GM06990 (cell line): ENCODE results near the gene ZNF263.
"Not testable (repeated sequence)": the region's sequence is repeated elsewhere in the genome, so short reads cannot be mapped to it uniquely, and the experiment has no call there.

ENCODE experiments used
- DNase-seq: peaks from one replicate; pipeline ENCODE4 v3.0.0-alpha.2; 2011; ENCODE audit not compliant: insufficient read length; ENCODE audit errors: extremely low read depth
- H3K27me3 ChIP-seq: replicated peaks from 2 replicates; pipeline ENCODE4 v1.6.0; 2011; ENCODE audit warnings: low read length; ENCODE audit not compliant: control insufficient read depth, insufficient read depth
- H3K36me3 ChIP-seq: 2 replicates; pipeline ENCODE4 v1.5.1; 2011; ENCODE audit warnings: low read length; ENCODE audit not compliant: control insufficient read depth, insufficient read depth
- H3K4me3 ChIP-seq: replicated peaks from 2 replicates; pipeline ENCODE4 v1.5.1; 2011; ENCODE audit warnings: low read depth, mild to moderate bottlenecking, control low read depth, low read length
- TF ChIP-seq, protein P1 (sequence below): IDR thresholded peaks from 2 replicates; pipeline ENCODE4 v1.5.1; 2011; ENCODE audit warnings: low read length, control low read depth, mild to moderate bottlenecking, inconsistent platforms; ENCODE audit not compliant: insufficient read depth, poor library complexity, severe bottlenecking

The ZNF263 gene

DNA sequence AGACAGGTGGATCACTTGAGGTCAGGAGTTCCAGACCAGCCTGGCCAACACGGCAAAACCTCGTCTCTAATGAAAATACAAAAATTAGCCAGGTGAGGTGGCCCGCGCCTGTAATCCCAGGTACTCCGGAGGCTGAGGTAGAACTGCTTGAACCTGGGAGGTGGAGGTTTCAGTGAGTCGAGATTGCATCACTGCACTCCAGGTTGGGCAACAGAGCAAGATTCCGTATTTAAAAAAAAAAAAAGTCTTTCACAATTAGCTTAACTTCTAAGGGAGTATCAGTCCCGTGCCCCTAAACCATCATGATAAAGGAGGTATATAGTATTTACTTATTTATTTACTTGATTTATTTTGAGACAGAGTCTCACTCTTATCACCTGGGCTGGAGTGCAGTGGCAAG, 23.5 kb upstream of the ZNF263 start:
- Histone ChIP-seq H3K27me3 (no peaks in the 10 kb centered on the region), H3K4me3 (no peak overlapping the region), H3K36me3 (no peaks in the 10 kb centered on the region)
- no peak for DNase-seq
- TF ChIP-seq, protein P1, sequence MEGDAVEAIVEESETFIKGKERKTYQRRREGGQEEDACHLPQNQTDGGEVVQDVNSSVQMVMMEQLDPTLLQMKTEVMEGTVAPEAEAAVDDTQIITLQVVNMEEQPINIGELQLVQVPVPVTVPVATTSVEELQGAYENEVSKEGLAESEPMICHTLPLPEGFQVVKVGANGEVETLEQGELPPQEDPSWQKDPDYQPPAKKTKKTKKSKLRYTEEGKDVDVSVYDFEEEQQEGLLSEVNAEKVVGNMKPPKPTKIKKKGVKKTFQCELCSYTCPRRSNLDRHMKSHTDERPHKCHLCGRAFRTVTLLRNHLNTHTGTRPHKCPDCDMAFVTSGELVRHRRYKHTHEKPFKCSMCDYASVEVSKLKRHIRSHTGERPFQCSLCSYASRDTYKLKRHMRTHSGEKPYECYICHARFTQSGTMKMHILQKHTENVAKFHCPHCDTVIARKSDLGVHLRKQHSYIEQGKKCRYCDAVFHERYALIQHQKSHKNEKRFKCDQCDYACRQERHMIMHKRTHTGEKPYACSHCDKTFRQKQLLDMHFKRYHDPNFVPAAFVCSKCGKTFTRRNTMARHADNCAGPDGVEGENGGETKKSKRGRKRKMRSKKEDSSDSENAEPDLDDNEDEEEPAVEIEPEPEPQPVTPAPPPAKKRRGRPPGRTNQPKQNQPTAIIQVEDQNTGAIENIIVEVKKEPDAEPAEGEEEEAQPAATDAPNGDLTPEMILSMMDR, result no peak

DNA sequence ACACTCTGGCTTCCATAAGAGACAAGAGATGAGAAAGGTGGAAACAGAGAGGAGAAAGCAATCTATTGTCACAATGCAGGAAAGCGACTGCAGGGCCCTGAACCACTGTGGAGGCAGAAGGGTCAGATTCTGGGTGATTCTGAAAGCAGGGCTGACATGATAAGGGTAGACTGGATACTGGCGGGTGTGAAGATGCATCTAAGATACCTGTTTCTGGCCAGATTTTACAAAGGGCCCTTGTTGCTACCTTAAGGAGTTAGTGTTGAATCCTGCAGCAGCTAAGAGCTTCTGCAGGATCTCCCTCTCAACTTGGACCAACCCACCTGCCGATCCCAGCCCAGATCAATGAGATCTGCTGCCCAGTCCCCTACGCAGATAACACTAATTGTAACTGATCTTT, 20.8 kb upstream of the ZNF263 start:
- Histone ChIP-seq H3K27me3 (no peaks in the 10 kb centered on the region), H3K36me3 (peaks cover 2% of the 10 kb centered on the region), H3K4me3 (no peak overlapping the region)
- no peak for DNase-seq
- TF ChIP-seq, protein P1, result no peak

DNA sequence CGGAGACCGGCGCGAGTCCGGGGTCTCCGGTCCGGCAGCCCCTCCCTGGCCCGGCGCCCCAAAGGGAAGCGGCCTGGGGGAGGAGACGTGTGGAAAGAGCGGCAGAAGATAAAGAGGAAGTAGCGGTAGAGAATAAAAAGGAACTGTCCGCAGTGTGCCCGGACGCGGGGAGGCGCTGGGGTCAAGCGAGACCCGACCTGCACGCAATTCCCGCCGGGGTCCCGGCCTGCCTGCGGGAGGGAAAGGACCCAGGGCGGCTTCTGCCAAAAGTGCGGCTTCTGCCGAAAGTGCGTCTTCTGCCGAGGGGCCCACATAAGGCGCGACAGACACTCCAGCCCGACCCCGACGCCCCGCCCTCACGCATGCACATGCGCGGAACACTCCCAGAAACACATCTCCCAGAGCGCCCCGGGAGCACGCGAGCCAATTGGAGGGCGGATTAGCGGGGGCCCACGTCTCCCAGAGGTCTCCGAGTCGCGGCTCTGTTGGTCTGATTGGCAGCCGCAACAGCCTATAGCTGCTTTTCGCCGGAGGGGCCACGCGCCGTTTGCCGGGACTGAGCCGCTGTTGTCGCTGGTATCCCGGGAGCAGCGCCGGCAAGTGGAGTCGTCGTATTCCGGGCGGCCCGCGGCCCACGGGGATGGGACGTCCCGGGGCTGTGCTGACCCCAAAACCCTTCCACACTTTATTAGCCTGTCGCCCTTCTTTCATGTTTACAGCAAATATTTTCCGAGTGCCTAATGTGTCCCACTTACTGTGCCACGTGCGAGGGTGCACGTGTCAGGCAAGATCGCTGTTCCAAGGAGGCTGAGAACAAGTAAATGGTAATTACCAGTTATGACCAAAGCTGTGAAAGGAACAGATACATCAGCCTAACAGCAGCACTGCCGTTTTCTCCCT, 18.9 kb upstream of the ZNF263 start:
- peak; percentile 96 for DNase-seq

DNA sequence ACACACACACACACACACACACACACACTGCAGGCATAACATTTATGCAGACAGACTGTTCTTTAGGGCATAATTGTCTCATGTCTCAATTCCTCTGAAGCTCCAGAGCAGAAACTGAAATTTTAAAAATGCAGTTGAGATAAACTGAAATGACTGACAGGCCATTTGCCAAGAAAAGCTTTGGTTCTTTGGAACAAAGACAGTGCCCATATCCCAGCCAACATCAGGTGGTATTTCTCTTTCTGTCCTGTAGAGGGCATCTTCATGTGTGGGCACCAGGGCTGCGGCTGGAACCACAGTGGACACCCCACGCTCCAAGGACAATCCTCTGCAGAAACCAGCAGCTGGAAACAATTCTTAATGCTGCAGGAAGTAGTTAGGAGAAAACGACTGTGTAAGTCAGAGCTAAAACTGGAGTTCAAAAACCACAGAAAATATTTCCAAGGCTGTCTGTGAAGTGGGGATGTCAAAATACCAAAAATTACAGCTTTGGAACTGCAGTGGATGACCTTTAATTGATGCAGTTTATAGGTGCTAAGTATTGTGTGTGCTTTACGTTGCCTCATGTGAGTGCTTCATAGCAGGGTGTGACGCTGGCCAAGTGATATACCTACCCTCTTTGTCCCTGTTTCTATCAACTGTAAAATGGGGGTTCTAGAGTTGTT, 16.3 kb upstream of the ZNF263 start:
- Histone ChIP-seq H3K4me3 (no peak overlapping the region), H3K36me3 (peaks cover 2% of the 10 kb centered on the region), H3K27me3 (no peaks in the 10 kb centered on the region)
- TF ChIP-seq, protein P1, result peak; percentile 34
- no peak for DNase-seq

More for the DNA sequence above, 18.9 kb upstream of the ZNF263 start:
- peak overlapping the region; percentile 69 for H3K4me3 ChIP-seq
- H3K36me3 ChIP-seq, result peaks cover 2% of the 10 kb centered on the region
- no peaks in the 10 kb centered on the region for H3K27me3 ChIP-seq
- TF ChIP-seq, protein P1, result peak; percentile 49

DNA sequence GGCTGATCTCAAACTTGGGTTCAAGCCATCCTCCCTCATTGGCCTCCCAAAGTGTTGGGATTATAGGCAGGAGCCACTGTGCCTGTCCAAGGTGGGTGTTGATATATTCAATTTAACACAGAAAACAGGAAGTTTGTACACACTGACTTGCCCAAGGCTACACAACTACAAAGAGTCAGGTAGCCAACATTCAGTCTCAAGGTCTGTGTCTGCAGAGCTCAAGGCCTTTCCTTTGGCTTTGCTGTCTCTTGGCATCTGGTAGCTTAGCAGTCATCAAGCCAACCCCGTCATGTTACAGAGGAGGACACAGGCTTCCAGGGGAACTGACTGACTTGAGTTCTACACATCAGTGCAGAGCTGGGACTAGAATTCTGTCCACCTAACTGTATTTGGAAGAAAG, 15.0 kb upstream of the ZNF263 start:
- Histone ChIP-seq H3K27me3 (no peaks in the 10 kb centered on the region), H3K4me3 (no peak overlapping the region), H3K36me3 (peaks cover 2% of the 10 kb centered on the region)
- no peak for DNase-seq
- TF ChIP-seq, protein P1, result no peak

DNA sequence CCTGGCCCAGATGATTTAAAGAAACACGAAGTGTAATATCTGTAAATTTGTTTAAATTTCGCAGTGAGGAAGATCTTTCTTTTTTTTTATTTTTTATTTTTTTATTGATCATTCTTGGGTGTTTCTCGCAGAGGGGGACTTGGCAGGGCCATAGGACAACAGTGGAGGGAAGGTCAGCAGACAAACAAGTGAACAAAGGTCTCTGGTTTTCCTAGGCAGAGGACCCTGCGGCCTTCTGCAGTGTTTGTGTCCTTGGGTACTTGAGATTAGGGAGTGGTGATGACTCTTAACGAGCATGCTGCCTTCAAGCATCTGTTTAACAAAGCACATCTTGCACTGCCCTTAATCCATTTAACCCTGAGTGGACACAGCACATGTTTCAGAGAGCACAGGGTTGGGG, 12.6 kb upstream of the ZNF263 start:
- H3K4me3 ChIP-seq, DNase-seq, H3K27me3 ChIP-seq, H3K36me3 ChIP-seq: not testable (repeated sequence)

DNA sequence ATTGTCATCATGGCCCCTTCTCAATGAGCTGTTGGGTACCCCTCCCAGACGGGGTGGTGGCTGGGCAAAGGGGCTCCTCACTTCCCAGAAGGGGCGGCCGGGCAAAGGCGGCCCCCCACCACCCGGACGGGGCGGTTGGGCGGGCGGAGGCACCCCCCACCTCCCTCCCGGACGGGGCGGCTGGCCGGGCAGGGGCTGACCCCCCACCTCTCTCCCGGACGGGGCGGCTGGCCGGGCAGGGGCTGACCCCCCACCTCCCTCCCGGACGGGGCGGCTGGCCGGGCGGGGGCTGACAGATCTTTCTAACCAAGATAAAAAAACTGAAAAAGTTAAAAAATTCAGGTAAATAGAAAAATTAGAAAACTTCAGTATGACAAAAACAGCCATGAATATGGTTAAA, 12.0 kb upstream of the ZNF263 start:
- DNase-seq, H3K4me3 ChIP-seq, H3K36me3 ChIP-seq, H3K27me3 ChIP-seq: not testable (repeated sequence)
